Right lobe of liver (tissue), 6 donors: ENCODE data around the gene PEX12. TPM values are rescaled to one million over a fixed set of nuclear protein-coding genes. Genes with fewer than 3 reads are reported as not detected.
"Not testable (repeated sequence)": the region's sequence is repeated elsewhere in the genome, so short reads cannot be mapped to it uniquely, and the experiment has no call there.

ENCODE experiments used
- ATAC-seq, 4 donors: fragments of 200-7000 bp; cut with Tn5 transposase; one replicate each; pipeline ENCODE4 v1.9.1; 2020; ENCODE audit warnings: mild to moderate bottlenecking in 4 of 4, moderate library complexity in 4 of 4
- DNase-seq, 3 donors: peaks; one replicate each; pipeline ENCODE4 v3.0.0-alpha.2; 2020
- H3K27ac ChIP-seq, 3 donors: fragments of 200-600 bp; one replicate each; pipeline ENCODE4 v1.8.0; 2022
- H3K27me3 ChIP-seq, 2 donors: fragments of 200-600 bp; one replicate each; pipeline ENCODE4 v1.8.0; 2022
- H3K36me3 ChIP-seq, 4 donors: fragments of 200-600 bp; sonication (generic) in 1 of 4; one replicate each; pipeline versions ENCODE4 v1.5.1 to v1.8.0; 2017 to 2022; ENCODE audit warnings: control low read depth in 1 of 4
- H3K4me1 ChIP-seq, 4 donors: fragments of 200-600 bp; sonication (generic) in 1 of 4; one replicate each; pipeline versions ENCODE4 v1.5.1 to v1.8.0; 2017 to 2022; ENCODE audit warnings: control low read depth in 1 of 4
- H3K4me3 ChIP-seq, 3 donors: fragments of 200-600 bp; one replicate each; pipeline ENCODE4 v1.8.0; 2022
- H3K9me3 ChIP-seq, 4 donors: fragments of 200-600 bp; sonication (generic) in 1 of 4; one replicate each; pipeline versions ENCODE4 v1.5.1 to v1.8.0; 2017 to 2022; ENCODE audit warnings: control low read depth in 1 of 4
- POLR2A ChIP-seq: fragments of 450-650 bp; IDR thresholded peaks from one replicate; pipeline ENCODE4 v1.6.1; 2017; ENCODE audit warnings: antibody characterized with exemption, mild to moderate bottlenecking
- whole genome bisulfite sequencing: methylation state at CpG from one replicate; pipeline ENCODE4 v1.1.6; 2018; ENCODE audit warnings: low coverage, low lambda C conversion rate; ENCODE audit not compliant: insufficient coverage; ENCODE audit errors: missing lambda C conversion rate; 5-methylcytosine and 5-hydroxymethylcytosine counted together
- intact Hi-C, 2 donors: fragments of 100-400 bp; cut with DNase I; formaldehyde crosslinking; loops; one replicate each; pipeline versions ENCODE4 v1.11.2 to v1.14.1; 2022
- total RNA-seq, 6 experiments: library from RNA; depleted of rRNA in 2 of 6; stranded (reverse); fragments of >200 nt in 2 of 6; fragmentation: NEBNext Ultra II Directional in 3 of 6; extraction: Animal tissue kit (Norgen Biotek cat#: 25700) in 3 of 6; gene quantifications; one replicate each; pipeline versions ENCODE4 v1.1.0 to v1.2.4, GENCODE V29; 2016 to 2023
- TF ChIP-seq, protein P1 (sequence below), 4 donors: fragments of 200-600 bp in 3 of 4; fragments of 450-650 bp in 1 of 4; IDR thresholded peaks; one replicate each; pipeline versions ENCODE4 v1.5.1 to v1.8.0; 2016 to 2022; ENCODE audit warnings: antibody characterized with exemption in 4 of 4, mild to moderate bottlenecking in 2 of 4
- donor health status: DM: no; HTN: yes; CAD: no.
- donor health status: DM: no; HTN: no; CAD: no.
- donor health status: DM: no; HTN: no; CAD: no.
- donor health status: DM: no; HTN: yes; CAD: no.
- donor health status: DM: no; HTN: yes; CAD: no.

PEX12 gene
- total RNA-seq, 6 experiments from 2014 or later: 2.9 to 6.4 (median 4.3) TPM

GRCh38 chr17:35566968-35567367 is 11.4 kb downstream of the PEX12 start:
- no peak for ATAC-seq
- WGBS: 64% methylated on average over 9 of the region's 11 CpGs

GRCh38 chr17:35563181-35563580 is 15.2 kb downstream of the PEX12 start:
- H3K9me3 ChIP-seq, DNase-seq, H3K4me3 ChIP-seq, H3K36me3 ChIP-seq, H3K4me1 ChIP-seq, ATAC-seq, H3K27ac ChIP-seq, intact Hi-C loops, H3K27me3 ChIP-seq: not testable (repeated sequence)
- WGBS: 81% methylated on average over 14 of the region's 16 CpGs

More at GRCh38 chr17:35566968-35567367, 11.4 kb downstream of the PEX12 start:
- intact Hi-C loops: no loop called here
- no peak overlapping the region for H3K27ac ChIP-seq
- H3K9me3 ChIP-seq: no peaks in the 10 kb centered on the region
- H3K27me3 ChIP-seq: no peaks in the 10 kb centered on the region
- TF ChIP-seq POLR2A: no peak
- TF ChIP-seq, protein P1, sequence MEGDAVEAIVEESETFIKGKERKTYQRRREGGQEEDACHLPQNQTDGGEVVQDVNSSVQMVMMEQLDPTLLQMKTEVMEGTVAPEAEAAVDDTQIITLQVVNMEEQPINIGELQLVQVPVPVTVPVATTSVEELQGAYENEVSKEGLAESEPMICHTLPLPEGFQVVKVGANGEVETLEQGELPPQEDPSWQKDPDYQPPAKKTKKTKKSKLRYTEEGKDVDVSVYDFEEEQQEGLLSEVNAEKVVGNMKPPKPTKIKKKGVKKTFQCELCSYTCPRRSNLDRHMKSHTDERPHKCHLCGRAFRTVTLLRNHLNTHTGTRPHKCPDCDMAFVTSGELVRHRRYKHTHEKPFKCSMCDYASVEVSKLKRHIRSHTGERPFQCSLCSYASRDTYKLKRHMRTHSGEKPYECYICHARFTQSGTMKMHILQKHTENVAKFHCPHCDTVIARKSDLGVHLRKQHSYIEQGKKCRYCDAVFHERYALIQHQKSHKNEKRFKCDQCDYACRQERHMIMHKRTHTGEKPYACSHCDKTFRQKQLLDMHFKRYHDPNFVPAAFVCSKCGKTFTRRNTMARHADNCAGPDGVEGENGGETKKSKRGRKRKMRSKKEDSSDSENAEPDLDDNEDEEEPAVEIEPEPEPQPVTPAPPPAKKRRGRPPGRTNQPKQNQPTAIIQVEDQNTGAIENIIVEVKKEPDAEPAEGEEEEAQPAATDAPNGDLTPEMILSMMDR (IDR thresholded peaks at IDR 0.05): no peak
- peak overlapping the region in 2 of 3 donors; percentile 69 to 84 for H3K4me3 ChIP-seq
- H3K4me1 ChIP-seq: peaks cover 0 to 16% (median 6%) of the 10 kb centered on the region in 4 donors
- no peak for DNase-seq
- H3K36me3 ChIP-seq: no peaks in the 10 kb centered on the region

DNA sequence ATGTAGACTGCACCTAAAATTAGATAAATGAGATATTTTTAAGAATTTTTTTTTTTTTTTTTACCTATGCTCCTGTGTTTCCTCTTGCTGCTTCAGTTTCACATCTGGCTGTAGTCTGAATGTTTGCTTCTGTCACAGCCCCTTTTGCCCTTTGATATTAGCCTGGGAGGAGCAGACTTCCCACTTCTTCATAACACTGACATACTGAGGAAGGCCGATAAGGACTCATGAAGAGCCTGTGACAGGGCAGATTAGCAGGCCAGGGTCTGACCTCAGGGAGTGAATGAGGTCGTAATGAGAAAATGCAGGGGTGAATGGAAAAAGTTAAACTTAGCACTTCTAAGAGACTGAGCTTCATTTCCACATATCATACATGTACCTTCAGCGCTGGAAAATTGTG is 17.7 kb downstream of the PEX12 start, which contains the start of gene SLFN14:
Gene SLFN14 (minus strand): TSS at position 117 of the 400 bp plus-strand sequence. CDS start 2,757 bp downstream, outside the sequence.
- H3K27me3 ChIP-seq: no peaks in the 10 kb centered on the region
- ATAC-seq: peak in 3 of 4 donors; percentile 50 to 62 (median 59)
- DNase-seq: no peak
- no peaks in the 10 kb centered on the region for H3K9me3 ChIP-seq
- H3K4me3 ChIP-seq: no peak within 1 kb of the TSS
- H3K27ac ChIP-seq: no peak within 1 kb of the TSS
- 45% methylated on average over 3 of the region's 3 CpGs for WGBS
- TF ChIP-seq, protein P1 (IDR thresholded peaks at IDR 0.05): no peak
- TF ChIP-seq POLR2A: no peak
- H3K36me3 ChIP-seq: no peaks in the 10 kb centered on the region
- intact Hi-C loops: no loop called here
- H3K4me1 ChIP-seq: no peaks in the 10 kb centered on the region

DNA sequence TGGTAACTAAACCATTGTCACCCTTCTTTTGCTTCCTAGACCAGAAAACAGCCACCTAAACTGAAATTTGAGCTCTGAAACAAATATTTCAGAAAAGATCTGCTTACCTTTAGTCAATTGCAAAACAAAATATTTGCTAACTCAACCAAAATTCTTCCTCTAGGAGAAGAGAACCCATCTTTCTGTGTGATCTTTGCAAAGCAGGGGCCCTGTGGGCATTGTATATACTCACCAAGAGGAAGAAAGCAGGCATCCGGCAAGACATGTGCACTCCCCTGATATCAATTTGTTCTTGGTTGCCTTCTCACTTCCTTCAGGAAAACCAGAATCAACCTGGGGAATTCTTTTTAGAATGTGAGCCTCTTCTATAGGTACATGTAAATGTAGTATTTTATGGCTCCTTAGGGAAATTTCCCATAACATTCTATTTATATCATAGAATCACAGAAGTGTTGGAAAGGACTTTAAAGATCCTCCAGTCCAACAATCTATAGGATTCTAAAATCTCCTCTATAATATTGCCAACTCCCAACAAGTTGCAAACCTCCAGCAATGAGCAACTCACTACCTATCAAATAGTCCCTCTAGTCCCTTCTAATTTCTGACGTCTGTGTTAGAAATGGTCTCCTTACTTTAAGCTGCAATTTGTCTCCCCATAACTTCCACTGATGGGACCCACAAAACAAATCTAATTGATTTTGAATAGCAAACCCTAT is 18.7 kb downstream of the PEX12 start:
- no peak overlapping the region for H3K27ac ChIP-seq

DNA sequence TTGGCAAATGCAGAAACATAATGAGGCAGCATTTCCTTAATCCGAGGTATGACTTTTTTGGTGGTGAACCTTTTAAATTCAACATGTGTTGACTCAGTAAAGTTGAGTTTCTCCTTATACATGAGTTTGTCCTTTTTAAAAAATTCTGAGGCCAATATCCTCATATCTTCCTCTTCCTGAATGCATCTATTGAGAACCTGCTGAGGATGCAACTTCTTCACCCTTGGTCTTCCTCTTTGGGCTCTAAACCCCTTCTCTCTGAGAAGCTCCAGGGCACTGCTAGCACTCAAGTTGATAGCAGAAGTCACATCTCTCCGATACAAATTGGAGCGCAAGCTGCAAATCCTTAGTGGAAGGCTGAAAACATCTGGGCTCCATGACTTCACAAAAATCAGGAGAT is 21.0 kb downstream of the PEX12 start:
- Histone ChIP-seq H3K9me3 (no peaks in the 10 kb centered on the region), H3K4me1 (no peaks in the 10 kb centered on the region), H3K27me3 (no peaks in the 10 kb centered on the region), H3K36me3 (no peaks in the 10 kb centered on the region), H3K4me3 (no peak overlapping the region), H3K27ac (no peak overlapping the region)
- ATAC-seq (peak in 1 of 4 donors; percentile 53), DNase-seq (no peak)
- TF ChIP-seq, protein P1 (IDR thresholded peaks at IDR 0.05): no peak
- no peak for TF ChIP-seq POLR2A
- 54% methylated on average over 3 of the region's 3 CpGs for WGBS
- intact Hi-C loops: no loop called here

More for the DNA sequence above, 18.7 kb downstream of the PEX12 start:
- intact Hi-C loops: no loop called here
- 29% methylated on average over 2 of the region's 2 CpGs for whole genome bisulfite sequencing
- no peak for TF ChIP-seq POLR2A
- TF ChIP-seq, protein P1 (IDR thresholded peaks at IDR 0.05): no peak
- H3K4me1 ChIP-seq: no peaks in the 10 kb centered on the region
- H3K9me3 ChIP-seq: no peaks in the 10 kb centered on the region
- H3K27me3 ChIP-seq: no peaks in the 10 kb centered on the region
- no peaks in the 10 kb centered on the region for H3K36me3 ChIP-seq
- ATAC-seq (no peak), DNase-seq (no peak)
- H3K4me3 ChIP-seq: no peak overlapping the region
